ENCODE results near the gene S100A11.

GRCh38 chr1:152078831-152079441 lies 42.1 kb upstream of the S100A11 start:
- TF ChIP-seq RAD21 (IDR thresholded peaks at IDR 0.05; ENCODE audit: low read depth) (no peak), CEBPB (IDR thresholded peaks at IDR 0.05) (no peak), ZBTB7A (IDR thresholded peaks at IDR 0.05; ENCODE audit: low read depth) (no peak), CREB1 (IDR thresholded peaks at IDR 0.05; ENCODE audit: low read depth) (no peak), FOXM1 (IDR thresholded peaks at IDR 0.05; ENCODE audit: borderline replicate concordance, low read depth) (no peak), USF1 (IDR thresholded peaks at IDR 0.05) (no peak)
